ENCODE measurements around the gene RSPH1.

DNA sequence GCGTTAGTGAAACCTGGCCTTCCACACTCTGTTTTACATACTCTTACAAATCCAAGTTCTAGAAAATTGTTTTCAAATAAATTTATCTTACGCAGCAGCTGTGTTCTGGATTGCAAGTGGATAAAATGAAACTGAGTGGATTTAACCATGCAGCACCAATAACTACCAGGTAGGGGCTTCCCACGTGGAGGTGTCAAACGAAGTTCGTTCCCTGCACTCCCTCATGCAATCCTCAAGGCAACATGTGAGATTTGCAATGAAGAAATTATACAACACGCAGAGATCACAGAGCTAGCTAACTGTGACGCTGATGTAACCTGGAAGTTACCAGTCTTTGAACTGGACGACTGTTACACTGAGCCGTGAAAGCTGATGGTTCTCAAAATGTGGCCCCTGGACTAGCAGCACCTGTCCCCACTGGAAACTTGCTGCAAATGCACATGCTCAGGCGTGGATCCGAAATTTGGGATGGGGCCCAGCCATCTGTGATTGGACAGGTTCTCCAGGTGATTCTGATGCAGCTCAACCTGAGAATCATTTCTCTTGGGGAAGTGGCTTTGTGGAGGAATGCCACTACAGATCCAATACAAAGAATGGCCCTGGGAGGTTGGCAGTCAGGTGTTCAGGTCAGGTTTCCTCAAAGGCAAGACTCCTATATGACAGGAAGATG lies 36.3 kb downstream of the RSPH1 start:
- TF ChIP-seq EZH2 (IDR thresholded peaks at IDR 0.05) (no peak), FOXP2 (optimal IDR thresholded peaks at IDR 0.05; ENCODE audit: control extremely low read depth, extremely low read length, insufficient read depth) (no peak)
